Activated CD4-positive, alpha-beta T cell treated with anti-CD3 and anti-CD28 coated beads for 48 hours (primary cell): Measurements from ENCODE around the gene PRKAG2.

Experiments used
- DNase-seq: peaks from one replicate; pipeline ENCODE4 v3.0.0-alpha.2; 2020

PRKAG2 gene

GRCh38 chr7:151524845-151525244 lies 352.1 kb downstream of the PRKAG2 start:
- no peak for DNase-seq

- DNase-seq, result no peak
Observed at GRCh38 chr7:151524331-151524730, 352.6 kb downstream of the PRKAG2 start.

- peak; percentile 64 for DNase-seq
Observed at GRCh38 chr7:151520419-151521261, 356.3 kb downstream of the PRKAG2 start.

- peak; percentile 99 for DNase-seq
Observed at GRCh38 chr7:151519765-151520418, 357.0 kb downstream of the PRKAG2 start, which contains the start of gene RHEB. Gene RHEB (minus strand): TSS chr7:151519895. CDS start chr7:151519511, 384 bp downstream.

- peak; percentile 66 for DNase-seq
Observed at GRCh38 chr7:151518947-151519764, 357.8 kb downstream of the PRKAG2 start.

- peak; percentile 77 for DNase-seq
Observed at GRCh38 chr7:151518105-151518946, 358.6 kb downstream of the PRKAG2 start.

GRCh38 chr7:151517601-151518104 lies 359.3 kb downstream of the PRKAG2 start:
- DNase-seq, result no peak

- no peak for DNase-seq
Observed at GRCh38 chr7:151515276-151515565, 361.7 kb downstream of the PRKAG2 start.

- no peak for DNase-seq
Observed at GRCh38 chr7:151514461-151515275, 362.2 kb downstream of the PRKAG2 start.

GRCh38 chr7:151513133-151513532 lies 363.8 kb downstream of the PRKAG2 start:
- no peak for DNase-seq

GRCh38 chr7:151512353-151512752 lies 364.6 kb downstream of the PRKAG2 start:
- no peak for DNase-seq

GRCh38 chr7:151511946-151512345 lies 365.0 kb downstream of the PRKAG2 start:
- DNase-seq, result no peak

GRCh38 chr7:151511270-151511669 lies 365.6 kb downstream of the PRKAG2 start:
- DNase-seq, result no peak

- DNase-seq, result no peak
Observed at GRCh38 chr7:151509670-151510333, 367.1 kb downstream of the PRKAG2 start.

GRCh38 chr7:151508991-151509390 lies 367.9 kb downstream of the PRKAG2 start:
- DNase-seq, result no peak

GRCh38 chr7:151507806-151508205 lies 369.1 kb downstream of the PRKAG2 start:
- DNase-seq, result no peak

GRCh38 chr7:151506901-151507382 lies 370.0 kb downstream of the PRKAG2 start:
- no peak for DNase-seq
